ENCODE data around the gene NUTM2A.
"Not testable (repeated sequence)": the region's sequence is repeated elsewhere in the genome, so short reads cannot be mapped to it uniquely, and the experiment has no call there.

The NUTM2A gene, protein sequence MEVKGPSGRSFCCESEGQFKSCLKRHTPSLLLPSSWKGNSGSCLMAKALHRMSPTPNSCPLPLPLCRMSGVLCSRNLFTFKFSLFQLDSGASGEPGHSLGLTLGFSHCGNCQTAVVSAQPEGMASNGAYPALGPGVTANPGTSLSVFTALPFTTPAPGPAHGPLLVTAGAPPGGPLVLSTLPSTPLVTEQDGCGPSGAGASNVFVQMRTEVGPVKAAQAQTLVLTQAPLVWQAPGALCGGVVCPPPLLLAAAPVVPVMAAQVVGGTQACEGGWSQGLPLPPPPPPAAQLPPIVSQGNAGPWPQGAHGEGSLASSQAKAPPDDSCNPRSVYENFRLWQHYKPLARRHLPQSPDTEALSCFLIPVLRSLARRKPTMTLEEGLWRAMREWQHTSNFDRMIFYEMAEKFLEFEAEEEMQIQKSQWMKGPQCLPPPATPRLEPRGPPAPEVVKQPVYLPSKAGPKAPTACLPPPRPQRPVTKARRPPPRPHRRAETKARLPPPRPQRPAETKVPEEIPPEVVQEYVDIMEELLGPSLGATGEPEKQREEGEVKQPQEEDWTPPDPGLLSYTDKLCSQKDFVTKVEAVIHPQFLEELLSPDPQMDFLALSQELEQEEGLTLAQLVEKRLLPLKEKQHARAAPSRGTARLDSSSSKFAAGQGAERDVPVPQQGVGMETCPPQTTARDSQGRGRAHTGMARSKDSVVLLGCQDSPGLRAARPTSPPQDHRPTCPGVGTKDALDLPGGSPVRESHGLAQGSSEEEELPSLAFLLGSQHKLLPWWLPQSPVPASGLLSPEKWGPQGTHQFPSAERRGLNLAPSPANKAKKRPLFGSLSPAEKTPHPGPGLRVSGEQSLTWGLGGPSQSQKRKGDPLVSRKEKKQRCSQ

GRCh38 chr10:87225148-87225547 is at the start of gene NUTM2A:
NUTM2A (plus strand) TSS chr10:87225448; CDS start chr10:87225831, 383 bp downstream.
- not testable (repeated sequence) for H3K9me3 Mint-ChIP-seq; H3K36me3 Mint-ChIP-seq; DNase-seq (ENCODE audit: low spot score in 2 of 2); ATAC-seq (ENCODE audit: low read depth); H3K4me1 Mint-ChIP-seq; H3K27me3 Mint-ChIP-seq; H3K4me3 Mint-ChIP-seq; H3K27ac Mint-ChIP-seq

GRCh38 chr10:87177587-87177986 is 47.7 kb upstream of the NUTM2A start:
- not testable (repeated sequence) for DNase-seq (ENCODE audit: low spot score in 2 of 2); H3K4me3 Mint-ChIP-seq; ATAC-seq (ENCODE audit: low read depth); H3K27ac Mint-ChIP-seq; H3K4me1 Mint-ChIP-seq; H3K27me3 Mint-ChIP-seq; H3K9me3 Mint-ChIP-seq
- peaks cover 10% of the 10 kb centered on the region for H3K36me3 Mint-ChIP-seq

DNA sequence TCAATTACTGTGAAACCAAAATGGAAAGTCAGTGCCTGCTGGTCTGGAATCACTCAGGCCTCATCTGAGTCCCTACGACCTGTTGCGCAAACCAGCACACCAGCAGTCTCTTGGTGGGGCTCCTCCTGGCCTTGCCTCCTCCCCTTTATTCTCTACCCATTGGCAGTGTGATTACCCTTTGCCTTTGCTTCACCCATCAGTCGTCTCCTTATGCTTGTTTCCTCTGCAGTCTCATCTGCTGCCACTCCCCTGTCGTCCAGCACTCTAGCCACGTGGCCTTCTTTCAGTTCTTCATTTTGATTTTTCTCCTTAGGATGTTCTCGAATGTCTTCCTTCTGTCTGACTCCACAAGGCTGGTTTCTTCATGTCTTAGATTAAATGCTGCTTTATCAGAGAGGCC is 40.8 kb upstream of the NUTM2A start:
- peak in 1 of 2 donors; percentile 28 for DNase-seq (ENCODE audit: low spot score in 2 of 2)
- Mint-ChIP-seq H3K36me3 (peaks cover 27% of the 10 kb centered on the region), H3K4me1 (peaks cover 21% of the 10 kb centered on the region), H3K27ac (peak overlapping the region; percentile 77), H3K9me3 (peaks cover 14% of the 10 kb centered on the region), H3K4me3 (peak overlapping the region; percentile 6)
- peak; percentile 86 for ATAC-seq (ENCODE audit: low read depth)
- not testable (repeated sequence) for H3K27me3 Mint-ChIP-seq

- Mint-ChIP-seq H3K36me3 (peaks cover 24% of the 10 kb centered on the region), H3K9me3 (peaks cover 14% of the 10 kb centered on the region), H3K4me1 (peaks cover 21% of the 10 kb centered on the region)
- not testable (repeated sequence) for H3K27me3 Mint-ChIP-seq, H3K27ac Mint-ChIP-seq, H3K4me3 Mint-ChIP-seq
- DNase-seq (ENCODE audit: low spot score in 2 of 2) (peak in 1 of 2 donors; percentile 7), ATAC-seq (ENCODE audit: low read depth) (peak; percentile 66)
Observed at GRCh38 chr10:87186016-87186415, 39.2 kb upstream of the NUTM2A start.

DNA sequence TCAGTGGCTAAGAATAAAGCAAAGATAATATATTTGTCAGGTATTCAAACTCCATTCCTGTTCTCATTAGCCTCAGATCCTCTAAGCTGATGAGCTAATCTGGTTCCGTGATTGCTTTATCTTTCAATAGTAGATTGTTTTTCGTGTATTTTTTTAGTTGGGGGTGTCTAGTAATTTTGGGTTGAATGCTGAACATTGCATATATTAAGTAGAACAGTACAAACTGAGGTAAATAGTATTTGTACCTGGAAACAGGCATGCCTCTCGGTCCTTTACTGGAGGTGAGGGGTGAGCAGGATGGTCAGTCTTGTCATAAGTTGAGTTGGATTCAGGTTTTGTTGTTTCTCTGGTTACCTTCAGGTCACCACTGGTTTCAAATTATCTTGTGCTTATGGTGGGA is 37.7 kb upstream of the NUTM2A start:
- Mint-ChIP-seq H3K4me1 (peaks cover 21% of the 10 kb centered on the region), H3K27ac (peak overlapping the region; percentile 17), H3K36me3 (peaks cover 27% of the 10 kb centered on the region), H3K9me3 (peaks cover 14% of the 10 kb centered on the region)
- not testable (repeated sequence) for ATAC-seq (ENCODE audit: low read depth); H3K27me3 Mint-ChIP-seq; DNase-seq (ENCODE audit: low spot score in 2 of 2); H3K4me3 Mint-ChIP-seq

GRCh38 chr10:87191841-87192240 is 33.4 kb upstream of the NUTM2A start:
- not testable (repeated sequence) for H3K27ac Mint-ChIP-seq, H3K4me3 Mint-ChIP-seq, H3K9me3 Mint-ChIP-seq

GRCh38 chr10:87200924-87201323 is 24.3 kb upstream of the NUTM2A start:
- Mint-ChIP-seq H3K27ac (peak overlapping the region; percentile 68), H3K4me3 (peak overlapping the region; percentile 29)
- not testable (repeated sequence) for H3K9me3 Mint-ChIP-seq, H3K36me3 Mint-ChIP-seq, H3K27me3 Mint-ChIP-seq, H3K4me1 Mint-ChIP-seq
- DNase-seq (ENCODE audit: low spot score in 2 of 2), result peak in 1 of 2 donors; percentile 43
- peak; percentile 86 for ATAC-seq (ENCODE audit: low read depth)

More at GRCh38 chr10:87191841-87192240, 33.4 kb upstream of the NUTM2A start:
- not testable (repeated sequence) for ATAC-seq (ENCODE audit: low read depth); H3K4me1 Mint-ChIP-seq; DNase-seq (ENCODE audit: low spot score in 2 of 2); H3K27me3 Mint-ChIP-seq
- peaks cover 15% of the 10 kb centered on the region for H3K36me3 Mint-ChIP-seq

DNA sequence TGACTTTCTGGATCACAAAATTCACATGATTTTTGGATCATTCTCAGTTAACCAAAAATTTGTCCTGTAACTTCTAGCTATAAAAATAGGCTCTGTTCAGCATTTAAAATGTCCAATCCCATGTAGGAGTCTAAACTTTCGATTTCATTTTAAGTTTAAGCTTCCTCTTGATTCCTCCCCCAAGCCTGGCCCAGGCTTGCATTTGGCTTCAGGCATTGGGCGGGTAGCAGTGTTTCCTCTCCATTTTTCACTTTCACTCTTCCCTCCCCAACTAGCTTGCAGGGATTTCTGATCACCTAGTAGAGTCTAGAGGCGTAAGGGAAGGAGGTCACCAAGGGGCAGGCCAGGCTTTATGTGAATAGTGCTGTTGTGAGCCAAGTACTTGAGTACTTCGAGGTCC is 20.4 kb upstream of the NUTM2A start:
- H3K4me3 Mint-ChIP-seq; H3K36me3 Mint-ChIP-seq; H3K9me3 Mint-ChIP-seq; H3K27me3 Mint-ChIP-seq; H3K4me1 Mint-ChIP-seq; ATAC-seq (ENCODE audit: low read depth); H3K27ac Mint-ChIP-seq; DNase-seq (ENCODE audit: low spot score in 2 of 2): not testable (repeated sequence)

DNA sequence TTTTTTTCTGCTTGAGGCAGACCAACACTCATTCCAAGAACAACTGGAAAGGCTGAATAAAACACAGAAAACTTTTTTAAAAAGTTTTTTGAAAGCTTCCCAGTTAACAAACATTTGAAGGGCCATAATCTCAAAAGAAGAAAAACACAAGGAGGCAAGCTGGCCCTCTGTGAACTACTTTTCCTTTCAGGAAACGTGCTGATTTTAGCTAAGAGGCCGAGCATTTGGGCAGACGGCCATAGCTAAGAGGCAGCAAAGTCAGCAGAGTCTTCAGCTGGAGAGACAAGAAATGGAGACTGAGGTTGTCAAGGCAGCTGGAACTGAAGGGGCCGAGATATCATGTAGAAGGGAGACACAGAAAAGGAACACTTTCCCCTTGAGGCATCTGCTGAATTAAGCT is 18.3 kb upstream of the NUTM2A start:
- H3K27me3 Mint-ChIP-seq; H3K36me3 Mint-ChIP-seq; H3K4me3 Mint-ChIP-seq; ATAC-seq (ENCODE audit: low read depth); H3K4me1 Mint-ChIP-seq; H3K27ac Mint-ChIP-seq; H3K9me3 Mint-ChIP-seq; DNase-seq (ENCODE audit: low spot score in 2 of 2): not testable (repeated sequence)

DNA sequence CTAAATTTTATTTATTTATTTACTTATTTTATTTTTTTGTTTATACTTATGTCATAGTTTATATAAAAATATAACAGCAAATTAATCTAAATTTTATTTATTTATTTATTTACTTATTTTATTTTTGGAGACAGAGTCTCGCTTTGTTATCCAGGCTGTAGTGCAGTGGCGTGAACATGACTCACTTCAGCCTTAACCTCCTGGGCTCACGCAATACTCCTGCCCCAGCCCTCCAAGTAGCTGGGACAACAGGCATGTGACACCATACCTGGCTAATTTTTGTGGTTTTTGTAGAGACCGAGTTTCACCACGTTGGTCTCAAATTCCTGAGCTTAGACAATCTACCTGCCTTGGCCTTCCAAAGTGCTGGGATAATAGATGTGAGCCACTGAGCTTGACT is 14.9 kb upstream of the NUTM2A start:
- H3K36me3 Mint-ChIP-seq; H3K4me3 Mint-ChIP-seq; H3K27me3 Mint-ChIP-seq; H3K9me3 Mint-ChIP-seq; DNase-seq (ENCODE audit: low spot score in 2 of 2); H3K27ac Mint-ChIP-seq; ATAC-seq (ENCODE audit: low read depth); H3K4me1 Mint-ChIP-seq: not testable (repeated sequence)

DNA sequence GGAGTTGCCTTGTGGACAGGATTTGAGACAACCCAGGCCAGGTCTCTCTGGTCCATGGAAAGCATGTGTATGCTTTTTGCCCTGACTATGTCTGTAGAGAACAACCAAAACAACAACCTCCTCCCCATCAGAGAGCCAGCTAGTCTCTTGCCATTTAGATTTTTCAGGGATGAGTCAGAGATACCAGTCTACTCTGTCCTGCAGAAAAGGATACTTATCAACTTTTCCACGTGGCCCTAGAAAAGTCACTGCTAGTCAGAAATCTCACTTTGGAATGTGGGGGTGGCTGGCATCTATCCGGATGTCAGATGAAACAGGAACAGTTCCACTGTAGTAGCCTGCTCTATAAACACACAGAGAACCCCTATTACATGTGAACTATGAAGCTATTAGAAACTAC is 13.4 kb upstream of the NUTM2A start:
- not testable (repeated sequence) for H3K9me3 Mint-ChIP-seq; H3K4me3 Mint-ChIP-seq; H3K36me3 Mint-ChIP-seq; ATAC-seq (ENCODE audit: low read depth); H3K27me3 Mint-ChIP-seq; DNase-seq (ENCODE audit: low spot score in 2 of 2); H3K4me1 Mint-ChIP-seq; H3K27ac Mint-ChIP-seq

GRCh38 chr10:87213150-87213765 is 12.0 kb upstream of the NUTM2A start:
- not testable (repeated sequence) for H3K9me3 Mint-ChIP-seq; H3K4me1 Mint-ChIP-seq; H3K27ac Mint-ChIP-seq; H3K36me3 Mint-ChIP-seq; H3K4me3 Mint-ChIP-seq; DNase-seq (ENCODE audit: low spot score in 2 of 2); ATAC-seq (ENCODE audit: low read depth); H3K27me3 Mint-ChIP-seq

DNA sequence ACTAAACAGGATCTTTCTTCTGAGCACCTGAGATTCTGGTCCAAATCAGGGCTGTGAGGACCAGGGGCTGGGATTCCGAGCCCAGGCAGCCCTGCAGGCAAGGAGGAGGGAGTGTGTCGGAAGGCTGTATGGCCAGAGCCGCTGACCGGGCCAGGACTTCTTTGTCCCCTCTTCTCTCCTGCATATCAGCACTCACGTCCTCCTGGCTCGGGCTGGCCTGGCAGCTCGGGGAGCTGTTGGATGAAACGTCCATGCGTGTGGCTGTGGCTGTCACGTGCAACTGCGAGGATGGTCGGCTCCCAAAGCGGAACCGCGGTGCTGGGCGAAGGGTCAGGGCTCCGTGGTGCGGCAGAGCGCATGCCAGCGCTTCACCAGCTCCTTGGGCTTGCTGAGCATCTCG is 11.4 kb upstream of the NUTM2A start:
- not testable (repeated sequence) for H3K4me1 Mint-ChIP-seq; H3K36me3 Mint-ChIP-seq; H3K27me3 Mint-ChIP-seq; H3K27ac Mint-ChIP-seq; ATAC-seq (ENCODE audit: low read depth); H3K9me3 Mint-ChIP-seq; DNase-seq (ENCODE audit: low spot score in 2 of 2); H3K4me3 Mint-ChIP-seq

GRCh38 chr10:87216120-87216519 is 9.1 kb upstream of the NUTM2A start:
- H3K36me3 Mint-ChIP-seq; H3K27ac Mint-ChIP-seq; H3K9me3 Mint-ChIP-seq; H3K27me3 Mint-ChIP-seq; DNase-seq (ENCODE audit: low spot score in 2 of 2); H3K4me3 Mint-ChIP-seq: not testable (repeated sequence)
- peak; percentile 31 for ATAC-seq (ENCODE audit: low read depth)
- peaks cover 10% of the 10 kb centered on the region for H3K4me1 Mint-ChIP-seq
